BLaER1 treated with 17β-estradiol and CSF1 and Interleukin-3, amounts not matched to agents 10 nM and 100 nM (cell line): ENCODE data around the gene RPRML.
A peak's percentile ranks its signal among the peaks of the same experiment; 100 is the strongest.

Experiments
- H3K27ac ChIP-seq, 11 experiments: shearing (Covaris generic); formaldehyde crosslinking; 2 replicates each; pipeline ENCODE4 v1.8.1; 2022
- H3K27me3 ChIP-seq, 11 experiments: shearing (Covaris generic); formaldehyde crosslinking; 2 replicates each; pipeline ENCODE4 v1.8.1; 2022
- H3K36me3 ChIP-seq, 11 experiments: shearing (Covaris generic); formaldehyde crosslinking; 2 replicates each; pipeline ENCODE4 v1.8.1; 2022
- H3K4me1 ChIP-seq, 10 experiments: shearing (Covaris generic); formaldehyde crosslinking; 2 replicates each; pipeline ENCODE4 v1.8.1; 2022
- H3K4me2 ChIP-seq, 11 experiments: shearing (Covaris generic); formaldehyde crosslinking; 2 replicates each; pipeline ENCODE4 v1.8.1; 2022
- H3K4me3 ChIP-seq, 10 experiments: shearing (Covaris generic); formaldehyde crosslinking; 2 replicates each; pipeline ENCODE4 v1.8.1; 2022
- H3K9ac ChIP-seq, 11 experiments: shearing (Covaris generic); formaldehyde crosslinking; 2 replicates each; pipeline ENCODE4 v1.8.1; 2022
- H3K9me3 ChIP-seq, 11 experiments: shearing (Covaris generic); formaldehyde crosslinking; replicated peaks in 1 of 11; 2 replicates each; pipeline ENCODE4 v1.8.1; 2022
- H4K20me1 ChIP-seq, 11 experiments: shearing (Covaris generic); formaldehyde crosslinking; 2 replicates each; pipeline ENCODE4 v1.8.1; 2022
- Cebpa-rat ChIP-seq, 11 experiments: shearing (Covaris generic); IDR thresholded peaks; 2 replicates each; pipeline ENCODE4 v1.8.1; 2022

RPRML gene

DNA sequence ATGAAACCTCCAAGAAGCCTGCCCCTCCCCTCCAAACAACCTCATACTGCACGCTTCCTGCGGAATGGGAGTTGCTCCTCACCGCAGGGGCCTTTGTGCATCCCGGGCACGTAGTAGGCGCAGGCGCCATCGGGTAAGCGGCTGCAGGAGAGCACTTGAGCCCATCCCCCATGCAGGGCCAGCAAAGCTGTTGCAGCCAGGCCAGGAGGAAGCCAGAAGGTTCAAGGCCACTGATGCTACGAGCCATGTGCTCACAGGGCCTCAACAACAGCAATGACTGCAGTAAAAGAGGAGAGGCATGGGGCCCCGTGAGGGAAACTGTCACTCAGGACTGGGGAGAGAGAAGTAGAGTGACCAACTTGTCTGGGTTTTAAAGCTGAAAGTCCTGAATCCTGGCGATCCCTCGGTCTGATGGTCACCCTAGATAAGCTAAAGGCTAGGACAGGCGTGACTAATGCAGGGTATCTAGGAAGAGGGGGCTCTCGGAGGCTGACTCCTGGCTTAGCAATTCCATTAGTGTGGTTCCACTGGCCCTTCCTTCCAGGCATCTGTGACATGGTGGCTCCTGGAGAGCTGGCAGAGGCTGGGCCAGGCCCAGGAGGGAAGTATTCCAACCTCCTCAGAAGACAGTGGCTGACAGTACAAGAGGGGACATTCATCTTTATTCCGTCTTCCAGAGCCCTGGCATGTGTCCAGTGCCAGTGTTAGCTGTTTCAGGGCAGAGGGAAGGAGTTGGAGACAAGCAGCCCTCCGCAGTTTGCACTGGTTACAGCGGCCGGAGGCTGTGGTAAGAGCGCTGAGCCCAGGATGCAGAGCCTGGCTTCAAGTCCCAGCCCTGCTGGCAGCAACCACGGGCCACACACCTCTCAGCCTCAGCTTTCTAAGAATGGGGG, 35.3 kb downstream of the RPRML start:
- Histone ChIP-seq H3K27me3 (no peaks in the 10 kb centered on the region), H3K4me1 (peaks cover 36 to 45% (median 41%) of the 10 kb centered on the region in 10 experiments), H3K36me3 (peaks cover 23 to 36% (median 33%) of the 10 kb centered on the region in 11 experiments), H4K20me1 (peaks cover 0 to 67% (median 45%) of the 10 kb centered on the region in 11 experiments; a peak in 17 of 22 replicates), H3K9ac (peak overlapping the region in 1 of 11 experiments; percentile 21; a peak in 2 of 22 replicates), H3K4me3 (no peak overlapping the region), H3K4me2 (peak overlapping the region; percentile 37 to 67 (median 61)), H3K27ac (0 out of 22 replicates have a peak overlapping the region, but pooled peaks of 1 of the 11 experiments have one; percentile 0), H3K9me3 (no peaks in the 10 kb centered on the region)
- TF ChIP-seq Cebpa-rat (IDR thresholded peaks at IDR 0.05): no peak

DNA sequence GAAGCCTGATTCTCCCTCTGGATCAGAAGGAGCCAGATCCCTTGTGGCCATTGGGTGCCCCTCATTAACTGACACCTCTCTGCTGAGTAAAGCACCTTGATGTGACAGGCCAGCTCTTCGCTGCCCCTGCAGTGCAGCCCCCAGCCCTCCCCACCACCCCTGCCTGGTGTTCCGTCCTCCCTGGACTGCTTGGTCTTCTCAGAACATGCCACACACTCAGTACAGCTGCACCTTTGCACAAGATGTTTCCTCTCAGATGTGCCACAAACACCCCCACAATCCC, 35.9 kb downstream of the RPRML start:
- H3K4me3 ChIP-seq: no peak overlapping the region
- H3K27ac ChIP-seq: no peak overlapping the region
- TF ChIP-seq Cebpa-rat (IDR thresholded peaks at IDR 0.05): no peak
- peak overlapping the region in 1 of 11 experiments; percentile 21; a peak in 1 of 22 replicates for H3K9ac ChIP-seq
- H4K20me1 ChIP-seq: peaks cover 0 to 71% (median 50%) of the 10 kb centered on the region in 11 experiments; a peak in 17 of 22 replicates
- no peaks in the 10 kb centered on the region for H3K9me3 ChIP-seq
- H3K27me3 ChIP-seq: no peaks in the 10 kb centered on the region
- H3K4me2 ChIP-seq: peak overlapping the region; percentile 37 to 67 (median 61)
- H3K4me1 ChIP-seq: peaks cover 36 to 45% (median 41%) of the 10 kb centered on the region in 10 experiments
- peaks cover 28 to 42% (median 39%) of the 10 kb centered on the region in 11 experiments for H3K36me3 ChIP-seq

DNA sequence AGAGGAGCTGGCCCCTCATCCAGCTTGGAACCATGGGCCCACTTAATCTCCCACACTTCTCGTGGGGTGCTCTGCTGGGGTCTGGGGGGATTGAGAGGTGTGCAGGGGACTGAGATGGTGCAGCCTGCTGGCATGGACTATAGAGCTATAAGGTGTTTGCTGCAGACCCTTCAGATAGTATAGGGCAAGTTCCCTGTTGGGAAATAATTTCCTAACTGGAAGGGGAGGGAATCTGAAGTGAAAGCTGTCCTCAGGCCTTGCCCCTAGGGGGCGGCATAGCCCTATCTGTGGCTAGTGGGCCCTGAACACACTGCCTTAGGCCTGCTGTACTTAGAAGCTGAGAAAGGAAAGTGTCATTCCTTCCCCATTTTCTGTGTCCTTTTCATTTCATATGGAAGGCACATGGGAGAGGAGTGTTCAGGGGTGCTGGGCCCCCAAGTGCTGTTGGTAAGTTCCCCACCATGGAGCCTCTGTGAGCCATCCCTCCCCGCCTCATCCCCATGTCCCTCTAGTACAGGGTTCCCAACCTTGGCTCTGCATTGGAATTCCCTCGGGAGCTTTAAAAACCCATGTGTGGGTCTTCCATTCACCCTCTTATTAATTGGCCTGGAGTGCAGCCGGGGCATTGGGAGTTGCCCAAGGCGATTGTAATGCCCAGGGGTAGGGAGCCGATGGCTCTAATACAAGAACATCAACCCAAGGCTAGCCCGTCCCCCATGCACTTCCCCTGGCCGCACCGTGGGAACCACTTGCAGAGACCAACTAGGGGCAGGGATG, 36.4 kb downstream of the RPRML start:
- no peak overlapping the region for H3K27ac ChIP-seq
- peak overlapping the region; percentile 37 to 67 (median 58); a peak in 21 of 22 replicates for H3K4me2 ChIP-seq
- no peak overlapping the region for H3K9ac ChIP-seq

DNA sequence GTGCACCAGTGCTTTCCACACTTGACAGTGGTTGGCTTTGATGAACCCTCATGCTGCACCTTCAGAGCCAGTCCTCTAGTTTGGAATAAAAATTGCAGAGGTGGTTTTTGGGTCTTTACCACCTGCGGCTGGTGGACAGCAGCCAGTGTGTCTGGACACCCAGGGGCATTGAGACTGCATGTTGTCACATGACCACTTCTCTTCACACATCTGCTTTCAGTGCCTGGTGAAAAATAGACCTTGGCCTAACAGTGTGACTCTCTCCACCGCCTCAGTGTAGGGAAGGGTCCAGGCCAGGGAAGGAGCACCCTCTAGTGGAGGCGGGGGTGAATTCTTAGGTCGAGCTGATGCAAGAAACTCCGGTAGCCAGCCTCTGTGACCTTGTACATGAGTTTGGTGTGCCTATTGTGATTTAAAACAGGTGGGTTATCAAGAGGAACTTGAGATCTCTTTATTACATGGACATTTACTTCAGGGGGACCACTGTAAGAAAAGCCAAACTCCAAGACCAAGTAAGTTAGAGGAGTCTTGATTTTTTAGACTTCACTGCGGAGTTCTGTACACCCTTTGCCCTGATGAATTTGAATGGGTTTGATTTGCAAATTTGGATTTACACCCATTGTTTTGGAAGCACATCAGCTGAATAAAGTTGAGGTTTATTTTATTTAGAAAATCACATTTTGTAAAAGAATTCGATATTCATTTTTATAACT, 38.2 kb downstream of the RPRML start:
- no peak overlapping the region for H3K4me3 ChIP-seq
- H3K4me1 ChIP-seq: peaks cover 28 to 39% (median 33%) of the 10 kb centered on the region in 10 experiments
- peaks cover 50 to 64% (median 61%) of the 10 kb centered on the region in 11 experiments for H3K36me3 ChIP-seq
- no peaks in the 10 kb centered on the region for H3K27me3 ChIP-seq
- no peaks in the 10 kb centered on the region for H3K9me3 ChIP-seq
- H3K9ac ChIP-seq: peak overlapping the region in 1 of 11 experiments; percentile 32; a peak in 1 of 22 replicates
- no peak overlapping the region for H3K27ac ChIP-seq
- H3K4me2 ChIP-seq: no peak overlapping the region
- H4K20me1 ChIP-seq: peaks cover 0 to 90% (median 56%) of the 10 kb centered on the region in 11 experiments; a peak in 18 of 22 replicates
- no peak for TF ChIP-seq Cebpa-rat (IDR thresholded peaks at IDR 0.05)

More for the DNA sequence above, 36.4 kb downstream of the RPRML start:
- Histone ChIP-seq H3K27me3 (no peaks in the 10 kb centered on the region), H3K36me3 (peaks cover 32 to 46% (median 43%) of the 10 kb centered on the region in 11 experiments), H4K20me1 (peaks cover 0 to 72% (median 50%) of the 10 kb centered on the region in 11 experiments; a peak in 18 of 22 replicates), H3K4me3 (no peak overlapping the region), H3K4me1 (peaks cover 36 to 45% (median 41%) of the 10 kb centered on the region in 10 experiments), H3K9me3 (no peaks in the 10 kb centered on the region)
- TF ChIP-seq Cebpa-rat (IDR thresholded peaks at IDR 0.05): no peak

DNA sequence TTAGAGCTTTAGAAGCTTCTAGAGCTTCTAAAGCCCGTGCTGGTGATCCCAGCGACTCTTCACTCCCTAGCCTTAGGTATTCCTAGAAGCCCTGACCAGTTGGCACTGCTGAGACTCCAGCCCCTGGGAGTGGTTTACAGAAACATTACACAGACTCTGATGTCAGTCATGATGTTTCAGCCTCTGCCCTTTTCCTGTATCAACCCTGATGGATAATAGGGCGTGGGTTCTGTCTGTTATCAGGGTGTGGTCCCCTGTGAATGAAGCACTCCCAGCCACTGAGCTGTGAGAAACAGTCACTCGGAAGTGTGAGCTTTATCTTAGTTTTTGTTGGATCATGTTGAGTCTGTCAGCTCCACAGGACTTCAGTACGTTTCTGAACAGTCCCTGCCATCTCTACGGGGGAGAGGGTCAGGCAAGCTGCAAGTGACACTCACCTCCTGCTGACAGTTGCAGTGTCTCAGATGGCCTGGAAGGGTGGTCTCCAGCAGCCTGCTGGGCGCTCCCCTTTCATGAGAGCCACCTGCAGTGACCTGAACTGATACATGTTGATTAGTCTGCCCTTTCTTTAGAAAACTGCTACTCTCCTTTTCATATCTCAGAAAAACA, 43.3 kb downstream of the RPRML start:
- peaks cover 6 to 92% (median 55%) of the 10 kb centered on the region in 11 experiments; a peak in 17 of 22 replicates for H4K20me1 ChIP-seq
- no peak overlapping the region for H3K4me2 ChIP-seq
- H3K9me3 ChIP-seq: no peaks in the 10 kb centered on the region
- H3K27ac ChIP-seq: no peak overlapping the region
- H3K36me3 ChIP-seq: peaks cover 96 to 100% (median 99%) of the 10 kb centered on the region in 11 experiments
- no peak overlapping the region for H3K4me3 ChIP-seq
- peak overlapping the region in 1 of 11 experiments; percentile 19; a peak in 1 of 22 replicates for H3K9ac ChIP-seq
- no peak for TF ChIP-seq Cebpa-rat (IDR thresholded peaks at IDR 0.05)
- no peaks in the 10 kb centered on the region for H3K4me1 ChIP-seq
- no peaks in the 10 kb centered on the region for H3K27me3 ChIP-seq

DNA sequence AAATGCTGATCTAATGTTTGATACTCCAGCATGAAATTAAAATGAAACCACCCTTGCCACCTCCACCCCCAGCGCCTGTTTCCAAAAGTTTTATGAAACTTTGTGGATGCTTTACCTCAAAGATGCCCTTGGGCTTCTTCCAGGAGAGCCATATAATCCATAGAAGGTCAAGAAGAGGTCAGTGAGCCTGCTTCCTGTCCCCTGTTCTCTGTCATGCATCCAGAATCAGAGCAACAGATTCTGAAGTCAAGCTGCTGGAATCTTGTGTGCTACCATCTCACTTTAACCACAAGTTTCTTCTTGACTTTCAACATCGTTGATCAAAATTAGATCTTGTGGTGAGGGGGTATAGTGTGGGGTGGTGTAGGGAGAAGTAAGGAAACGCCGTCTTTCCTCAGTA, 47.5 kb downstream of the RPRML start:
- Histone ChIP-seq H3K36me3 (peaks cover 80 to 95% (median 88%) of the 10 kb centered on the region in 11 experiments), H3K27me3 (no peaks in the 10 kb centered on the region), H3K9me3 (no peaks in the 10 kb centered on the region), H3K4me3 (no peak overlapping the region), H3K4me1 (peaks cover 10 to 20% (median 12%) of the 10 kb centered on the region in 10 experiments; a peak in 19 of 20 replicates), H3K9ac (no peak overlapping the region), H3K27ac (no peak overlapping the region), H4K20me1 (peaks cover 29 to 93% (median 76%) of the 10 kb centered on the region in 11 experiments), H3K4me2 (no peak overlapping the region)
- no peak for TF ChIP-seq Cebpa-rat (IDR thresholded peaks at IDR 0.05)

DNA sequence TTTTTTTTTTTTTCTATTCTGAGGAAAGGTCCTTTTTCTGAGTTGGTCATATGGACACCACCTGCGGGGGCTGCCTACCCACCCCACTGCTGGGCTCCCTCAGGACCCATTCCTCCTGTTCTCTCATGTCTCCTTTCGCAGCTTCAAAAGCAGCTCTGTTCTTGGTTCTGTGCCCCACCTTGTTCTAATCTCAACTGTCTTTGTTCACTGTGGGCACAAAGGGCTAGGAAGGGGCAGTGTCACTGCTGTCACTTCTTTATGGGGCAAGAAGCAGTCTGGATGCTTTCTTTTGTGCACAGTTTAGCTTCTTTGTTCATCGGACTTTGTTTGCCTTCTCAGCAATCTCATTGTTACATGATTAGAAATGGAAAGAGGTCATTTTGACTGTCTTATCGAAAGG, 49.0 kb downstream of the RPRML start:
- H3K27me3 ChIP-seq: no peaks in the 10 kb centered on the region
- peaks cover 68 to 94% (median 78%) of the 10 kb centered on the region in 11 experiments for H3K36me3 ChIP-seq
- H3K9ac ChIP-seq: 0 out of 22 replicates have a peak overlapping the region, but pooled peaks of 1 of the 11 experiments have one; percentile 8
- H4K20me1 ChIP-seq: peaks cover 42 to 93% (median 77%) of the 10 kb centered on the region in 11 experiments
- no peak for TF ChIP-seq Cebpa-rat (IDR thresholded peaks at IDR 0.05)
- no peak overlapping the region for H3K4me2 ChIP-seq
- H3K4me3 ChIP-seq: no peak overlapping the region
- no peak overlapping the region for H3K27ac ChIP-seq
- no peaks in the 10 kb centered on the region for H3K9me3 ChIP-seq
- peaks cover 16 to 35% (median 25%) of the 10 kb centered on the region in 10 experiments for H3K4me1 ChIP-seq

DNA sequence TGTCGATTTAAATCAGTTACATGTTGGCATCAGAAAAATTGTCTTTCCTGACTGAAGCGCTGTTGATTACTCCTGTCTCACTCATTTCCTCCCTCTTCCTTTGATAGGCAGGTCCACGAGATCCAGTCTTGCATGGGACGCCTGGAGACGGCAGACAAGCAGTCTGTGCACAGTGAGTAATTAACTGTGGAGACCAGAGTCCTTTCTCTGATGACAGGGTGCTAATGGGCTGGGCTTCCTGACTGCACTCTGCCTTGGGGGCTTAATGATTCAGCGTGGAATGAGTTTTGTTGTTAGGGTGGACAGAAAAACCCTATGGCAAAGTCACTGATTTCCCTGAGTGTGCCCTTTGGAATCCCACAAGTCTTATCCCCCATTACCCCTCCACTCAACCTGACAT, 49.6 kb downstream of the RPRML start:
- Histone ChIP-seq H3K4me1 (peaks cover 22 to 42% (median 31%) of the 10 kb centered on the region in 10 experiments), H4K20me1 (peaks cover 44 to 93% (median 80%) of the 10 kb centered on the region in 11 experiments), H3K9me3 (no peaks in the 10 kb centered on the region), H3K4me3 (no peak overlapping the region), H3K27me3 (no peaks in the 10 kb centered on the region), H3K36me3 (peaks cover 63 to 93% (median 72%) of the 10 kb centered on the region in 11 experiments), H3K4me2 (no peak overlapping the region), H3K9ac (0 out of 22 replicates have a peak overlapping the region, but pooled peaks of 1 of the 11 experiments have one; percentile 8), H3K27ac (no peak overlapping the region)
- TF ChIP-seq Cebpa-rat (IDR thresholded peaks at IDR 0.05): no peak
